ENCODE measurements around the gene EDDM3A. TPM values are rescaled to one million over a fixed set of nuclear protein-coding genes. Genes with fewer than 3 reads are reported as not detected.

The EDDM3A gene
- total RNA-seq, 1 donor from 2014 or later = not detected

DNA sequence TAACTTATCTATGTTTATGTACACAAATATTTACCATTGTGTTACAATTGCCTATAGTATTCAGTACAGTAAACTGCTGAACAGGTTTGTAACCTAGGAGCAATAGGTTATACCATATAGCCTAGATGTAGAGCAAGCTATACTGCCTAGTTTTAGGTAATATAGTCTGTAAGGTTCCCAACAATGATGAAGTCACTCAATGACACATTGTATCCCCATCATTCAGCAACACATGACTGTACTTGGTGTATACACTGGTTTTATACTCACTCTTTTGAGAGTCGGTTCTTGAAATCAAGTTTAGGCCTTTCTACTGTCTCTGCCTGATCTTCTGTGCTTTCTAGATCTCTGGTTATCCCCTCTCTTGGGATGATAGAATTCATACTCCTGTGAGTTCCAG, 51.5 kb downstream of the EDDM3A start:
- no peaks in the 10 kb centered on the region for H3K36me3 ChIP-seq (ENCODE audit: control insufficient read depth, insufficient read depth, low read length)
- no peaks in the 10 kb centered on the region for H3K27me3 ChIP-seq (ENCODE audit: control insufficient read depth, insufficient read depth, low read length)
- no peak overlapping the region for H3K4me3 ChIP-seq (ENCODE audit: low read depth, low read length)
- DNase-seq (ENCODE audit: low read depth) (peak; percentile 41), FAIRE-seq (no peak)
- TF ChIP-seq, protein P1, sequence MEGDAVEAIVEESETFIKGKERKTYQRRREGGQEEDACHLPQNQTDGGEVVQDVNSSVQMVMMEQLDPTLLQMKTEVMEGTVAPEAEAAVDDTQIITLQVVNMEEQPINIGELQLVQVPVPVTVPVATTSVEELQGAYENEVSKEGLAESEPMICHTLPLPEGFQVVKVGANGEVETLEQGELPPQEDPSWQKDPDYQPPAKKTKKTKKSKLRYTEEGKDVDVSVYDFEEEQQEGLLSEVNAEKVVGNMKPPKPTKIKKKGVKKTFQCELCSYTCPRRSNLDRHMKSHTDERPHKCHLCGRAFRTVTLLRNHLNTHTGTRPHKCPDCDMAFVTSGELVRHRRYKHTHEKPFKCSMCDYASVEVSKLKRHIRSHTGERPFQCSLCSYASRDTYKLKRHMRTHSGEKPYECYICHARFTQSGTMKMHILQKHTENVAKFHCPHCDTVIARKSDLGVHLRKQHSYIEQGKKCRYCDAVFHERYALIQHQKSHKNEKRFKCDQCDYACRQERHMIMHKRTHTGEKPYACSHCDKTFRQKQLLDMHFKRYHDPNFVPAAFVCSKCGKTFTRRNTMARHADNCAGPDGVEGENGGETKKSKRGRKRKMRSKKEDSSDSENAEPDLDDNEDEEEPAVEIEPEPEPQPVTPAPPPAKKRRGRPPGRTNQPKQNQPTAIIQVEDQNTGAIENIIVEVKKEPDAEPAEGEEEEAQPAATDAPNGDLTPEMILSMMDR (IDR thresholded peaks at IDR 0.05; ENCODE audit: insufficient read depth, low read length, severe bottlenecking) = no peak

Other genes with a start within 250 kb of the EDDM3A start
- not detected in 2 replicates for gene RNASE10, start 240.3 kb upstream of the EDDM3A start, total RNA-seq
- not detected in 2 replicates for gene RNASE9, start 184.8 kb upstream of the EDDM3A start, total RNA-seq
- gene RNASE11, start 157.9 kb upstream of the EDDM3A start, total RNA-seq = not detected in 2 replicates
- not detected in 2 replicates for gene RNASE12, start 154.5 kb upstream of the EDDM3A start, total RNA-seq
- not detected in 2 replicates for gene OR6S1, start 104.2 kb upstream of the EDDM3A start, total RNA-seq
- 2.9 and 4.7 TPM in 2 replicates for gene RNASE4, start 61.3 kb upstream of the EDDM3A start, total RNA-seq
- gene ANG, start 57.1 kb upstream of the EDDM3A start, total RNA-seq = 2.4 and 2.9 TPM in 2 replicates
- gene EDDM3B, start 22.5 kb downstream of the EDDM3A start, total RNA-seq = not detected in 2 replicates
- not detected in 2 replicates for gene RNASE6, start 35.4 kb downstream of the EDDM3A start, total RNA-seq
- not detected in 2 replicates for gene RNASE1, start 57.0 kb downstream of the EDDM3A start, total RNA-seq
- not detected in 2 replicates for gene RNASE3, start 145.5 kb downstream of the EDDM3A start, total RNA-seq
- gene RNASE2, start 209.6 kb downstream of the EDDM3A start, total RNA-seq = not detected in 2 replicates
- 30.0 and 56.1 TPM in 2 replicates for gene METTL17, start 244.1 kb downstream of the EDDM3A start, total RNA-seq